ENCODE measurements around the gene MYO7A.
"Not testable (repeated sequence)": the region's sequence is repeated elsewhere in the genome, so short reads cannot be mapped to it uniquely, and the experiment has no call there.

Gene MYO7A

DNA sequence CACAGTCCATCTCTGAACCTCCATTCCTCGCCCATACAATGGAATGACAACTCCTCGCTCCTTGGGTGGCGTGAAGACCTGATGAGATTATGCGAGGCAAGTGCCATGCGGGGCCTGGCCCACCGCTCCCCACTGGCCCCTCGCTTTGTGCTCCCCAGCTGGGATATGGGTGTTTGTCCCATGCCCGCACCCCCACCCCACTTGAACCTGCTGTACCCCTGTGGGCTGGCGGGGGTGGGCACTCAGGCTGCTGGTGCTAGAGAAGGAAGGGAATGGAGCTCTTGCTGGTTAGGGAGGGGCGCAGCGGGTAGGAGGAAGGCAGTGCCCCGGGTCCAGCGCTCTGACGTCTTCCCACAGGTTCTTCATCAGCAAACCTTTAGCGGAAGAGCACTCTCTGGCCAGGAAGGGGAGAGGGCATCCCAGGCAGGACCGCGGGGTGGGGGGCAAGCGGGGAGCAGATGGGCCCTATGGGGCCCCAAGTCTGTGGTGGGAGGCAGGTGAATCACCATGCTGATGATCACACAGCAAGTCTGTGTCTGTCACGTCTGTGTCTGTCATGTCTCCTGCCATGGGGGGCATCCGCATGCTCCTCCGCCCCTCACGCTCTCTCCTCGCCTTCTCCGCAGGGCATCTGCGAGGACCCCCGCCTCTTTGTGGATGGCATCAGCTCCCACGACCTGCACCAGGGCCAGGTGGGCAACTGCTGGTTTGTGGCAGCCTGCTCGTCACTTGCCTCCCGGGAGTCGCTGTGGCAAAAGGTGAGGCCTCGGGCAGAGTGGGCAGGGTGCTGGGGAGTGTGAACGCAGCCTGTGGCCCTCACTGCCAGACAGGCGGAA lies 34.8 kb upstream of the MYO7A start:
- DNase-seq (ENCODE audit: low read depth) = no peak

- DNase-seq (ENCODE audit: low read depth) = no peak
Measured at GRCh38 chr11:77093987-77094840, 33.8 kb upstream of the MYO7A start.

- DNase-seq (ENCODE audit: low read depth) = no peak
Measured at GRCh38 chr11:77094841-77095365, 33.1 kb upstream of the MYO7A start.

GRCh38 chr11:77095551-77096490 lies 32.2 kb upstream of the MYO7A start:
- no peak for DNase-seq (ENCODE audit: low read depth)

- no peak for DNase-seq (ENCODE audit: low read depth)
Measured at GRCh38 chr11:77096591-77097019, 31.4 kb upstream of the MYO7A start.

DNA sequence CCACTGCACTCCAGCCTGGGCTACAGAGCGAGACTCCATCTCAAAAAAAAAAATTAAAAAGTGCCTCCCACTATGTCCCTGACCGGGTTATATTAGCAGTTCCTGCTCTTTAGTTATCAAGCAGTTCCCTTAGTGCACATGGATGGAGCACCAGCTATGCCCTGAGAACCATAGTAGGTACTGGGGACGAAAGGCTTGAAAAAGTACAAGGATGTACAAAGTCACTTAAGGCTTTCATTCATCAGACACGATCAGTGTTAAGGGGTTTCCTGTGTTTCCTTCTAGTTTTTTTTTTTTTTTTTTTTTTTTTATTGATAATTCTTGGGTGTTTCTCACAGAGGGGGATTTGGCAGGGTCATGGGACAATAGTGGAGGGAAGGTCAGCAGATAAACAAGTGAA lies 30.9 kb upstream of the MYO7A start:
- DNase-seq (ENCODE audit: low read depth) = not testable (repeated sequence)

GRCh38 chr11:77100166-77101042 lies 27.6 kb upstream of the MYO7A start:
- DNase-seq (ENCODE audit: low read depth) = no peak

- no peak for DNase-seq (ENCODE audit: low read depth)
Measured at GRCh38 chr11:77101043-77101537, 27.0 kb upstream of the MYO7A start.

DNA sequence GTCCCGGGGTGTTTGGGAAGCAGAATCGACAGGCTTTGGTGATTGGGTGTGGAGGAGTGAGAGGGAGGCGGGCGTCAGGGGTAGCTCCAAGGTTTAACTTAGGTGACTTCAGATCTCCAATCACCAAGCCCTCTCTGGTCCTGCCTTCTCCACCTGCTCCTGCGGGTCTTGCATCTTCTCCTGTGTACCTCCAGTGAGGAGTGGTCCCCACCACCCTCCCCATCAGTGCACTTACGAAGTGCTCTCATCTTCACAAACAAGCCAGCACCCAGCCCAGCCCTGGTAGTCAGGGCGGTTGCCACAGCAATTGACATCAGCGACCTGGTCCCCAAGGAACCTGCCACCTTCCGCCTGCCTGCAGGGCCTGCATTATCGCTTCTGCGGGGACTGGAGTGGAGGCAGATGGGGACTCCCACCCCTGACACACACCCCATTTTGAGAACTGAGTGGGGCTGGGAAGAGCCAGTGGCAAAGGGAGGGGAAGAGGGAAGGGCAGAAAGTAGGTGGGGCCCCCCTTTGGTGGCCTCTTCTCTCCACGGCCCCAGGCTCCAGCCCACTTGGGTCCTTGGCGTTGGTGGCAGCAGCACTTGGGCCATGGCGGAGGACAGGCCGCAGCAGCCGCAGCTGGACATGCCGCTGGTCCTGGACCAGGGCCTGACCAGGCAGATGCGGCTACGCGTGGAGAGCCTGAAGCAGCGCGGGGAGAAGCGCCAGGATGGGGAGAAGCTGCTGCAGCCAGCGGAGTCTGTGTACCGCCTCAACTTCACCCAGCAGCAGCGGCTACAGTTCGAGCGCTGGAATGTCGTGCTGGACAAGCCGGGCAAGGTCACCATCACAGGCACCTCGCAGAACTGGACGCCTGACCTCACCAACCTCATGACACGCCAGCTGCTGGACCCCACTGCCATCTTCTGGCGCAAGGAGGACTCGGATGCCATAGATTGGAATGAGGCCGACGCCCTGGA lies 25.5 kb upstream of the MYO7A start, which contains the start of gene OMP:
OMP (plus strand) TSS at position 595 of the 965 bp plus-strand sequence; CDS start at position 595, 0 bp downstream.
- no peak for DNase-seq (ENCODE audit: low read depth)

DNA sequence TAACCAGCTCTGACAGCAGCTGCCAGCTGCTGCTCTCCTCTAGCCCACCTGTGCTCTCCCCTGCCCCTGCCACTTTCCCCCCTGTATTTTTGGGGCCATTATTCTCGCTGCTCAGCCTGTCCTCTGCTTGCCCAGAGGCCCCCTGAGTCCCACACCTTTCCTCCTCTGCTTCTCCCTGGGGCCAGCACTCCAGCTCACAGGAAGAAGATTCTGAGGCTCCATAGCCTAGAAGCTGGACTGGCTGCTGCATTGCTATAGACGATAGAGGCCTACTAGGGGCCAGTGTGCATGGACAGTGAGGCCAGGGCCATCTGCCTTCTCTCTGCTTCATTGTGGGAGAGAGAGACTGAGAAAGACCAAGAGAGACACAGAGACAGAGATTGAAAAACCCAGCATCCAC lies 24.7 kb upstream of the MYO7A start:
- no peak for DNase-seq (ENCODE audit: low read depth)

DNA sequence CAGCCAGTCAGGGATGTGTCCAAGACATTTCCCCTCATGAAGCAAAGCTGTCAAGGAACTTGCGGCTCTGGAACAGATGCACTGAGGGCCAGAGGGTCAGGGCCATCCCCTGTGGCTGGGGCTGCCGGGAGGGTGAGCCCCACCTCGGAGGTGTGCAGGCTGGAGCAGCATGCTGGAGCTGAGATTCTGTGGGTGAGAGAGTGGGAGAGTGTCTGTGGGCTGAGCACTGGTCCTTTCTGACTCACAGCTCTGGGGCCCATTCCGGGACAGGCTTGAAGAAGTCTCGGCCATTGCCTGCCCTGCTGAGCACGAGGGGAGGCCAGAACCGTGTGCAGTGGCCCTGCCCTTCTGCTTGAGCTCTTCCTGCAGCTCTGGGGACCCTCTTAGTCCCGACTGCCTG lies 23.3 kb upstream of the MYO7A start:
- no peak for DNase-seq (ENCODE audit: low read depth)

- no peak for DNase-seq (ENCODE audit: low read depth)
Measured at GRCh38 chr11:77106321-77106720, 21.7 kb upstream of the MYO7A start.

- DNase-seq (ENCODE audit: low read depth) = no peak
Measured at GRCh38 chr11:77106759-77107158, 21.3 kb upstream of the MYO7A start.

GRCh38 chr11:77107950-77108349 lies 20.1 kb upstream of the MYO7A start:
- DNase-seq (ENCODE audit: low read depth) = no peak

GRCh38 chr11:77108436-77108835 lies 19.6 kb upstream of the MYO7A start:
- DNase-seq (ENCODE audit: low read depth) = no peak

GRCh38 chr11:77109236-77110019 lies 18.6 kb upstream of the MYO7A start:
- no peak for DNase-seq (ENCODE audit: low read depth)

DNA sequence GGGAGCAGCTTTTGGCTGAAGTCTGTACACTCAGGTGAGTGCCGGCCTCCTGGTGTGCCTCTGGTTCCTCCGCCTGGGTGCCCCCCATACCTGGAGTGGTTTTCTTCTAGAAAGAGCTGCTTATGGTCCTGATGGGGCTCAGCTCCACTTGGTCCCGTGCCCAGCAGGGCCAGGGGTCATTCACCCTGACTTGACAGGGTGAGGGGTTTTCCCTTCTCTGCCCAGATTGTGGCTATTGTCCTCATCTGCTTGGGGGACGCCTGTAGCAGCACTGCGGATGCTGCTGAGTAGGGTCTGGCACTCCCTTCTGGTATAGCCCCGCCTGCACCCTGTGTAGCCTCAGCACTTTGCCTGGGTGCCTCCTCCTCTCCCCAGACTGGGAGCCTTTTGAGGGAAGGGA lies 17.2 kb upstream of the MYO7A start:
- DNase-seq (ENCODE audit: low read depth) = no peak

DNA sequence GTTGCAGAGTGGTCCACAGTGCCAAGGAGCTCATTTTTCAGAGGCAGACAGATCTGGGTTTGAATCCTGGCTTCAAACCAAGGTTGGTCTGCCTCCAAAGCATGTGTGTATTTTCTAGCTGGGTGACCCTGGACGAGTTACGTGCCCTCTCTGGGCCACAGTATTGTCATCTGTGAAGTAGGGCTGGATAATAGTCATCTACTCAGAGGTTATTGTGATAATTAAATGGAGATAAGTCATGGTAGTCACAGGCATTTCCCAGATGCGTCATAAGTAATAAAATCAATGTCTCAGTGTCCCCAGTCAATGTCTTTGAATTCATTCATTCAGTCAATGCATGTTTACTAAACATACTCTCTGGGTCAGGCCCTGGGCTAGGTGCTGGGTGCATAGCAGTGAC lies 16.8 kb upstream of the MYO7A start:
- DNase-seq (ENCODE audit: low read depth) = no peak

Measured in stimulated activated CD4-positive, alpha-beta T cell treated with anti-CD3 and anti-CD28 coated beads, Interleukin-2, amount 100 ng/mL, for 4 hours (primary cell).